Measurements from ENCODE around the gene OSGIN1.

Gene OSGIN1

GRCh38 chr16:83957296-83957855 lies 4.3 kb downstream of the OSGIN1 start:
- no peak for DNase-seq (ENCODE audit: low read depth, low spot score)

DNA sequence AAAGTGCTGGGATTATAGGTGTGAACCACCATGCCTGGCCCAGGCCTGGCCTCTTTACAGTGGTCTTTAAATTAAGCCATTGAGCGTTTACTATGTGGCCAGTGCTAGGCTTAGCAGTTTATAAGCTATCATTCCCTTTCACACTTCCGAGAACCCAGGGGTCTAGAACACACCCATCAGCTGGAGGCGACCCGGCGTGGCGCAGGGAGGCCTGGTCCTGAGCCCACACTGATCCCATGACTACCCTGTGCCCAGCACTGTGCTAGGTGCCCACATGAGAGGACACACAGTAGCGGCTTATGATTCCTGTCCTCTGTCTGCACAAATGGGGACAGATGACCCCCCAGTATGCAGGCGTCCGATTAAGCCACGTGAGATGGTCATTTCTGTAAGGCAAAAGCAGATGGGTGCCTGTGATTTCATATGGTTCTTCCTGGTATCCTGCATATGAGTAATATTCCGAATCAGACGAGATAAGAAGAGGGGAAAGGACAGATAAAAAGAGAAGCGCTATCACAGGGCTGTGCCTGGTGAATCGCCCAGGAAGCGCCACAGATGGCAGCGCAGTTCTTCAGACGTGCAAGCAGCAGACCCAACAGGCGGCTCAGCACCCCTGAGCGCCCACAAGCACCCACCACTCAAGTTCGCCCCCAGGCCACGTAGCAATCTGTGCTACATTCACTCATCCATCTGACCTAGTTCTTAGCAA lies 5.3 kb downstream of the OSGIN1 start:
- no peak for DNase-seq (ENCODE audit: low read depth, low spot score)

GRCh38 chr16:83958846-83959565 lies 6.0 kb downstream of the OSGIN1 start:
- no peak for DNase-seq (ENCODE audit: low read depth, low spot score)

GRCh38 chr16:83959656-83960434 lies 6.8 kb downstream of the OSGIN1 start:
- DNase-seq (ENCODE audit: low read depth, low spot score): no peak

GRCh38 chr16:83960521-83961249 lies 7.6 kb downstream of the OSGIN1 start:
- DNase-seq (ENCODE audit: low read depth, low spot score): no peak

DNA sequence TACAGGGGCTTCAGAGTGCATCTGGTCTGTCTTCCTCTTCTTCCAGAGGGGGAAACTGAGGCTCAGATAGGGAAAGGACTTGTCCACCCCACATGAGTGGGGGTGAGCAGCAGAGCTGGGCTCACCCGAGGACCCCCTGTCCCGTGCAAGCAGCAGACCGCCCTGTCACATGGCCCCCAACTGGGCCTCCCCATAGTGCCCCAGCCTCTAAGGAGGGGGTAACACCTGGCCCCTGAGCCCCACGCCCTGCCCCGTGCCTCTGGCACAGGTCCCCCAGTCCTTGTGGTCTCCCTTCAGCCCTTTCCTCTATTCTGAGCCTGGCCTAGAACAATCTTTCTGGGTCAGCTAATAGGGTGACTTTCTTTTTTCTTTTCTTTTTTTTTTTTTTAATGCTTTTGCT lies 8.6 kb downstream of the OSGIN1 start:
- DNase-seq (ENCODE audit: low read depth, low spot score): no peak

DNA sequence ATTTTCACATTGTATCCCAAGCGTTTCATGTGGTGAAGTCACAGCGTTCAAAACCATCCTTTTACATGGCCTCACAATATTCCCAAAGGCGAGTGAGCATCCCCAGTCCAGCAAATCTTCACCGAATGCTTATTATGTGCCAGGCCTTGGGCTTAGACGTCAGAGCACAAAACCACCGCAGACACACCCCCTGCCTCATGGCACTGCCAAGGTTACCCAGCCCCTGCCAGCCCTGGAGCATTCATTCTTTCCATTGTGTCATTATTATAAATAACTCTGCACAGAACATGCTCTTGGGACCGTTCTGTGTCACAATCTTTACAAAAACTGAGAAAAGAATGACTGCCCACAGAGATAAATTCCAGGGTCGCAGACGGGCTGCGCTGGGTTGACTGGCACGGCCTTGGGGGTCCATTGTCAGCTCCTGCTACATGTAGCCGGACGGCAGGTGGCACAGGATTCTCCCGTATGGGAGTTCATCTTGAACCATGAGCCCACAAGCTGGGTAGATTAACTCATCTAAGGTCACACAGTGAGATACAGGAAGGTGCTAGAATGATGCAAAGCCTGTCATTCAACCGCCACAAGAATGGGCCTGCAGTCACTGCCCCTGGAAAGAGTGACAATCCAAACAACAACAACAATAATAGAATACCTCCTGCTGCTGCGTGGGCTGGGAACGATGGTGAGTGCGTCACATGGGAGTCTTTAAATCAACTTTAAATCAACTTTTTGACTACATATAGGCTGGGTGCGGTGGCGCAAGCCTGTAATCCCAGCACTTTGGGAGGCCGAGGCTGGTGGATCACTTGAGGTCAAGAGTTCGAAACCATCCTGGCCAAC lies 10.5 kb downstream of the OSGIN1 start:
- no peak for DNase-seq (ENCODE audit: low read depth, low spot score)

DNA sequence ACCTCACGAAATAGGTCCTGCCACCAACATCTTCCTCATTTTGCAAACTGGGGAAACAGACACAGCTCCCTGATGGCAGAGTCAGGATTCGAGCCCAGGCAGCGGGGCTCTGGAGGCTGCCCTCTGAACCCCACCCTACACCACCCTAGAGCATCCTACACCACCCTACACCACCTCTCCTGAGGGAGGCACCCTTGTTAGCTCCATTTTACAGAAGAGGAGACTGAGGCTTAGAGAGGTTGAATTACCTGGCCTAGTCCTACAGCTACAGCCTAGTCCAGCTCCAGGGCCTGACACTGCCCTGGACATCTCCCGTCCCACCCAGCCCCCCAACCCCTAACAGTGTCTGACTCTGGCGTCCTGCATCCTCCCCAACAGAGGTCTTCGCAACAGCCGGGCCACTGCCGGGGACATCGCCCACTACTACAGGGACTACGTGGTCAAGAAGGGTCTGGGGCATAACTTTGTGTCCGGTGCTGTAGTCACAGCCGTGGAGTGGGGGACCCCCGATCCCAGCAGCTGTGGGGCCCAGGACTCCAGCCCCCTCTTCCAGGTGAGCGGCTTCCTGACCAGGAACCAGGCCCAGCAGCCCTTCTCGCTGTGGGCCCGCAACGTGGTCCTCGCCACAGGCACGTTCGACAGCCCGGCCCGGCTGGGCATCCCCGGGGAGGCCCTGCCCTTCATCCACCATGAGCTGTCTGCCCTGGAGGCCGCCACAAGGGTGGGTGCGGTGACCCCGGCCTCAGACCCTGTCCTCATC lies 11.8 kb downstream of the OSGIN1 start:
- DNase-seq (ENCODE audit: low read depth, low spot score): no peak

DNA sequence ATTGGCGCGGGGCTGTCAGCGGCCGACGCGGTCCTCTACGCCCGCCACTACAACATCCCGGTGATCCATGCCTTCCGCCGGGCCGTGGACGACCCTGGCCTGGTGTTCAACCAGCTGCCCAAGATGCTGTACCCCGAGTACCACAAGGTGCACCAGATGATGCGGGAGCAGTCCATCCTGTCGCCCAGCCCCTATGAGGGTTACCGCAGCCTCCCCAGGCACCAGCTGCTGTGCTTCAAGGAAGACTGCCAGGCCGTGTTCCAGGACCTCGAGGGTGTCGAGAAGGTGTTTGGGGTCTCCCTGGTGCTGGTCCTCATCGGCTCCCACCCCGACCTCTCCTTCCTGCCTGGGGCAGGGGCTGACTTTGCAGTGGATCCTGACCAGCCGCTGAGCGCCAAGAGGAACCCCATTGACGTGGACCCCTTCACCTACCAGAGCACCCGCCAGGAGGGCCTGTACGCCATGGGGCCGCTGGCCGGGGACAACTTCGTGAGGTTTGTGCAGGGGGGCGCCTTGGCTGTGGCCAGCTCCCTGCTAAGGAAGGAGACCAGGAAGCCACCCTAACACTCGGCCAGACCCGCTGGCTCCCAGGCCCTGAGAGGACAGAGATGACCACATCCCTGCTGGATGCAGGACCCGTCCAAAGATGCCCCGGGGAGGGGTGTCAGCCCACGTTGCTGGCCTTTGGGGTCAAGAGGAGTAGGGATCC lies 12.6 kb downstream of the OSGIN1 start:
- DNase-seq (ENCODE audit: low read depth, low spot score): no peak

DNA sequence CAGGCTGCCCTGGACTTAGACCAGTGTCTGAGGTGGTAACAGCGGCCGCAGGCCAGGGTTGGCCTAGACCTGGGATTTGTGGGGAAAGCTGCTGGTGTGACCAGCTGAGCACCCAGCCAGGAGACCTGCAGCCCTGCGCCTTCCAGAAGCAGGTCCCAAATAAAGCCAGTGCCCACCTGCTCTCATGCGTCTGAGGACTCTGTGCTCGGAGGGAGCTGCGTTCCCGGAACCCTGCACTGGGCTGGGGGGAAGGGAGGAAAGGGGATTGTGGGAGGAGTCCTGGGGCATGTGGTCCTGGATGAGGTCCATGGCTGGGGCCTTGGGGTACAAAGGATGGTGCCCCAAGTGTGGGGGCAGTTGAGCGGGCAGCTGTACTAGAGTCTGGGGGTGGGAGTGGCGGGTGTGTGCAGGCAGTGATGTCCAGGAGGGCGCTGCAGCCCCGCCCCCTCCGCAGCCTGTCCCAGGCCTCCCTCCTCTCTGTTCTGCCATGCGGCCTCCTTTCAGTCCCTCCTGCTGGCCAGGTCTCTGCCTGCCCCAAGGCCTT lies 13.2 kb downstream of the OSGIN1 start:
- DNase-seq (ENCODE audit: low read depth, low spot score): no peak

DNA sequence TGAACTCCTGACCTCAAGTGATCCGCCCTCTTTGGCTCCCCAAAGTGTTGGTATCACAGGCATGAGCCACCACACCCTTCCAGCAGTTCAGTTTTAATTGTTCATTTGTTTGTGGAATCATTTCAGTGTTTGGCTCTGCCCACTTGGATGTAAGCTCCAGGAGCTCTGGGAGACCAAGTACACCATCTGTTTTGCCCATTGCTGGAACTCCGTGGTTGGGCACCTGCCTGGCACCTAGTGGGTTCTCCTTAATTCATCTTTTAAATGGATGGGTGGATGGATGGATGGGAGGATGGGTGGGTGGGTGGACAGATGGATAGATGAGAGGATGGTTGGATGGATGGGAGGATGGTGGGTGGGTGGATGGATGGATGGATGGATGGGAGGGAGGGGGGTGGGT lies 14.1 kb downstream of the OSGIN1 start:
- DNase-seq (ENCODE audit: low read depth, low spot score): no peak

- no peak for DNase-seq (ENCODE audit: low read depth, low spot score)
Measured at GRCh38 chr16:83967838-83968305, 14.8 kb downstream of the OSGIN1 start, which contains the start of gene NECAB2. Gene NECAB2 (plus strand): TSS chr16:83968244. CDS start chr16:83968649, 405 bp downstream.

DNA sequence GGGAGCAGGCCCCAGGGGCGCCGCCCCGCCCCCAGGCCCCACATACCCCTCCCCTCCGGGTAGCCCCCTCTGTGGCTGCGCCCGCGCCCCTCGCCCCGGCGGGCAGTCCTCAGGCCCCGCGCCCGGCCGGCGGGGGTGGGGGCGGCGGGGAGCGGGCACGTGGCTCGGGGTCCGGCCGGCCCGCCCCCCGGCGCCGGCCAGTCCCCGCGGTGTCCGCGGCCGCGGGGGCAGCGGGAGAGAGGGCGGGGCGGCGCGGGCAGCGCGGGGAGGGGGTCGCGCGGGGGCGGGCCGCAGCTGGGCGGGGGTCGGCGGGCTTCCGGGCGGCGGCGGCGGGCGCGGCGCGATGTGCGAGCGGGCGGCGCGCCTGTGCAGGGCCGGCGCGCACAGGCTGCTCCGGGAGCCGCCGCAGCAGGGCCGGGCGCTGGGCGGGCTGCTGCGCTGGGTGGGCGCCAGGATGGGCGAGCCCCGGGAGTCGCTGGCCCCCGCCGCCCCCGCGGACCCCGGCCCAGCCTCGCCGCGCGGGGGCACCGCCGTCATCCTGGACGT lies 15.3 kb downstream of the OSGIN1 start:
- DNase-seq (ENCODE audit: low read depth, low spot score): no peak

DNA sequence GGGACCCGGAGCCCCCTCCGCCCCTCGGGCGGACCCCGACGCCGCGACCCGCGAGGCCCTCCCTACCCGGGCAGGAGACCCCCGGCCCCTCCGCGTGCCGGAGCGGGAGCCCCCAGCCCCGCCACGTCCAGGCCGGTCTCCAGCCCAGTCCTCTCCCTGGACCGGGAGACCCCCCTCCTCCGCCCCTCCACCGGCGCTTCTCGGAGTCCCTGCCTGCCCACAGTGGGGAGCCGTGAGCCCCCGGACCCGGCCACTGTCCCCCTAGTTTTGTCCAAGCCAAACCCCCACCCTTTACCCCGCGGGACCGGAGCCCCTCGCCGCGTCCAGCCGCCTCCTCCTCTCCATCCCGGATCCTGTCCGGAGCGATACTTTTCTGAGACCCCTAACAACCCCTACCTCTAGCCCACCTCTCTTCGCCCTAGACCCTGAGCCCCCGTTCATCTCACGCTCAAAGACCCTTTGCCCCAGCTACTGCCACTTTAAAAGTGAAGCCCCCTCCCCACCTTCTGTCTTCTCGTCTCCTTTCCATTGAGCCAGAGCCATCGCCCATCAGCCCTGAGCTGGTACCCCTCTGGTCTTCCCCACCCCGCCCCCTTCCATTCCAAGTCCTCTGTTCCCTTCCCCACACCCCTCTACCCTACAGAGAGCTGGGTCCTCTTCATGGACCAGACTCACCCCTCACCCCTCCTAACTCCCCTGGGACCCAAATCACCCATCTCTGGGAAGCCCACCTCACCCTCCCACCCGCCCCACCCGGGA lies 16.0 kb downstream of the OSGIN1 start:
- no peak for DNase-seq (ENCODE audit: low read depth, low spot score)

- DNase-seq (ENCODE audit: low read depth, low spot score): no peak
Measured at GRCh38 chr16:83969771-83970429, 16.9 kb downstream of the OSGIN1 start.

DNA sequence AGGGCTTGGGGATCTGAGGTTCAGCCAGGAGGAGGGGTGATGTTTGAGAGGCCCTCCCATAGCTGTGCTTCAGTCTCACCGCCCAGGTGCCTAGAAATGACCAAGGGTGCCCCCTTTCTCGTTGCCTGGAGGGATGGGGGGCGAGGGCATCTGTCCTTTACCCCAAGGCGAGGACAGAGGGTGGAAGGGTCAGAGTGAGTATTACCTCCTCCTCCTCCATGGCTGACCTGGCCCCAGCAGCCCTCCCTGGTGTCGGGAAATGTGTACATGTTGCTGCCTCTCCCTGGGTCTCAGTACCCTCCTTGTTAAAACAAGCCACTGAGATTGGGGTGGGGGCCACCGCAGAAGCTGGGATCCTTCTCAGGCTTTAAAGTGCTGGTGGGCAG lies 17.4 kb downstream of the OSGIN1 start:
- no peak for DNase-seq (ENCODE audit: low read depth, low spot score)

All from activated naive CD8-positive, alpha-beta T cell treated with anti-CD3 and anti-CD28 coated beads, Interleukin-2, amount 50 U/mL, for 16 hours (primary cell).